ENCODE measurements around the gene HPS5.

GRCh38 chr11:18233912-18234311 lies 88.0 kb downstream of the HPS5 start:
- TF ChIP-seq, protein P1, sequence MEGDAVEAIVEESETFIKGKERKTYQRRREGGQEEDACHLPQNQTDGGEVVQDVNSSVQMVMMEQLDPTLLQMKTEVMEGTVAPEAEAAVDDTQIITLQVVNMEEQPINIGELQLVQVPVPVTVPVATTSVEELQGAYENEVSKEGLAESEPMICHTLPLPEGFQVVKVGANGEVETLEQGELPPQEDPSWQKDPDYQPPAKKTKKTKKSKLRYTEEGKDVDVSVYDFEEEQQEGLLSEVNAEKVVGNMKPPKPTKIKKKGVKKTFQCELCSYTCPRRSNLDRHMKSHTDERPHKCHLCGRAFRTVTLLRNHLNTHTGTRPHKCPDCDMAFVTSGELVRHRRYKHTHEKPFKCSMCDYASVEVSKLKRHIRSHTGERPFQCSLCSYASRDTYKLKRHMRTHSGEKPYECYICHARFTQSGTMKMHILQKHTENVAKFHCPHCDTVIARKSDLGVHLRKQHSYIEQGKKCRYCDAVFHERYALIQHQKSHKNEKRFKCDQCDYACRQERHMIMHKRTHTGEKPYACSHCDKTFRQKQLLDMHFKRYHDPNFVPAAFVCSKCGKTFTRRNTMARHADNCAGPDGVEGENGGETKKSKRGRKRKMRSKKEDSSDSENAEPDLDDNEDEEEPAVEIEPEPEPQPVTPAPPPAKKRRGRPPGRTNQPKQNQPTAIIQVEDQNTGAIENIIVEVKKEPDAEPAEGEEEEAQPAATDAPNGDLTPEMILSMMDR (conservative IDR thresholded peaks at IDR 0.05): no peak
- no peak for TF ChIP-seq EZH2 (IDR thresholded peaks at IDR 0.05; ENCODE audit: low read depth)

Measured in PC-9 (cell line).